ENCODE data around the gene TXLNB.

DNA sequence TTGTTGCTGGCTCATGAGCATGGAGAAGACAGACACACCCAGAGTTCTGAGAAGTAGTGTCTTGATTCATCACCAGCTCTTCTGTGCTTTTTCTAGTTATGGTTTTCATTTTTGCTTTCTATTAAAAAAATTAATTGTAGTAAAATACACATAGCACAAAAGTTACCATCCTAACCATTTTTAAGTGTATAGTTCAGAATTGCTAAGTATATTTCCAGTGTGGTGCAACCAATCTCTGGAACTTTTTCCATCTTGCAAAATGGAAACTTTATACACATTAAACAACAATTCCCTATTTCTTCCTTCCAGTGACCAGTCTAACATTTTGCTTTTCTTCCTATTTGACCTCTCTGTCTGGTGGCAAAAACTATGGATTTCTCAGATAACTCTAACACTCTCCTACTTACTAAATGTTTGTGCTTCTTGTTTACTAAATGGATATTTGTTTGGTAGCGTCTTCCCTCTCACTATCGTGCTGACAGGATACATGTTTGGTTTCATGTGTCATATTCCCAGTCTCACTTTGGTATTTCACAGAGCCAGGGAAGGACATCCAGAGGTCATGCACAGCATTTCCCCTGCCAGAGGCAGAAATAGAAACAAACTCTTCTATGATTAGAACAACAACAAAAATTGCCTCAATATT is 40.6 kb downstream of the TXLNB start:
- TF ChIP-seq POLR2AphosphoS5 (IDR thresholded peaks at IDR 0.05; ENCODE audit: low read depth, low read length) (no peak), KLF13 (CRISPR knock-in tag; IDR thresholded peaks at IDR 0.05) (no peak), U2AF1 (optimal IDR thresholded peaks at IDR 0.05; ENCODE audit: low read depth, low read length) (no peak), TAF15 (IDR thresholded peaks at IDR 0.05; ENCODE audit: low read depth, low read length, poor library complexity, severe bottlenecking) (no peak), NR2F6 (IDR thresholded peaks at IDR 0.05) (no peak), NR2F6 (CRISPR knock-in tag; IDR thresholded peaks at IDR 0.05) (no peak)
- TF ChIP-seq, protein P1, sequence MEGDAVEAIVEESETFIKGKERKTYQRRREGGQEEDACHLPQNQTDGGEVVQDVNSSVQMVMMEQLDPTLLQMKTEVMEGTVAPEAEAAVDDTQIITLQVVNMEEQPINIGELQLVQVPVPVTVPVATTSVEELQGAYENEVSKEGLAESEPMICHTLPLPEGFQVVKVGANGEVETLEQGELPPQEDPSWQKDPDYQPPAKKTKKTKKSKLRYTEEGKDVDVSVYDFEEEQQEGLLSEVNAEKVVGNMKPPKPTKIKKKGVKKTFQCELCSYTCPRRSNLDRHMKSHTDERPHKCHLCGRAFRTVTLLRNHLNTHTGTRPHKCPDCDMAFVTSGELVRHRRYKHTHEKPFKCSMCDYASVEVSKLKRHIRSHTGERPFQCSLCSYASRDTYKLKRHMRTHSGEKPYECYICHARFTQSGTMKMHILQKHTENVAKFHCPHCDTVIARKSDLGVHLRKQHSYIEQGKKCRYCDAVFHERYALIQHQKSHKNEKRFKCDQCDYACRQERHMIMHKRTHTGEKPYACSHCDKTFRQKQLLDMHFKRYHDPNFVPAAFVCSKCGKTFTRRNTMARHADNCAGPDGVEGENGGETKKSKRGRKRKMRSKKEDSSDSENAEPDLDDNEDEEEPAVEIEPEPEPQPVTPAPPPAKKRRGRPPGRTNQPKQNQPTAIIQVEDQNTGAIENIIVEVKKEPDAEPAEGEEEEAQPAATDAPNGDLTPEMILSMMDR (CRISPR knock-in tag; IDR thresholded peaks at IDR 0.05), result no peak
- TF ChIP-seq, protein P2, sequence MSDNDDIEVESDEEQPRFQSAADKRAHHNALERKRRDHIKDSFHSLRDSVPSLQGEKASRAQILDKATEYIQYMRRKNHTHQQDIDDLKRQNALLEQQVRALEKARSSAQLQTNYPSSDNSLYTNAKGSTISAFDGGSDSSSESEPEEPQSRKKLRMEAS (IDR thresholded peaks at IDR 0.05), result no peak

Data from HepG2 (cell line).